ENCODE data around the gene MYPOP. TPM values are rescaled to one million over a fixed set of nuclear protein-coding genes. Genes with fewer than 3 reads are reported as not detected.
A peak's percentile ranks its signal among the peaks of the same experiment; 100 is the strongest.

The MYPOP gene
- total and polyA plus RNA-seq, 2 of the 13 experiments (the other 11 are each of a cell fraction or from before 2014, with no cell fraction given) = 2.3 to 2.7 TPM

DNA sequence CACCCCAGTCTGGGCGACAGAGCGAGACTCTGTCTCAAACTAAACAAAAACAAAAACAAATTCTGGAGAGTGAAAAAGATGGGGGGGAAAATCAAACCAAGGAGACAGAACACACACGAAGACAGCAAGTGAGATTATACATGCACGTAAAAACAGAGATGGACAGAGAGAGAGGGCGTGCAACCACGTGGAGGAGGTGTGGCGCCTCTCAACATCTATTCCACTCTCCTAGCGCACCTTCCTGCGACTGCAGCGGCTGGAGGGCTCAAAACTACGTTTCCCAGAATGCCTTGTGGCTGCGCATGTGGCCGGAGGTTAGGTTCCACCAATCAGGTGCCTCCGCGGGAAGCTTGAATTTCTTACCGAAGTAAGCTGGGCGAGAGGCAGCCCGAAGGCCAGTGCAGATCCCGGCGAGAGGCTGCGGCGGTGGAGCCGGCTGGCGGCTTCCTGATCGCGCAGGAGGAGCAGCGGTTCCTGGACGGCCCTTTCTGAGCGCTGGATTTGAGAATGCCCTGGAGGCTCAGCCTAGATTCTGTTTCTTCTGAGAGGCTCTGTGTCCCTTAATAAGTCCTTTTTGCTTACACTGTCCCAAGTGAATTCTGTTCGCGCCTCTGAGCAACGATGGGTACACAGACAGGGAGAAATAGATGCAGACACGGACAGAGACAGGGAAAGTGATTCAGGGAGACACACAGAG is 25.3 kb upstream of the MYPOP start (continued):
- TF ChIP-seq, protein P1, sequence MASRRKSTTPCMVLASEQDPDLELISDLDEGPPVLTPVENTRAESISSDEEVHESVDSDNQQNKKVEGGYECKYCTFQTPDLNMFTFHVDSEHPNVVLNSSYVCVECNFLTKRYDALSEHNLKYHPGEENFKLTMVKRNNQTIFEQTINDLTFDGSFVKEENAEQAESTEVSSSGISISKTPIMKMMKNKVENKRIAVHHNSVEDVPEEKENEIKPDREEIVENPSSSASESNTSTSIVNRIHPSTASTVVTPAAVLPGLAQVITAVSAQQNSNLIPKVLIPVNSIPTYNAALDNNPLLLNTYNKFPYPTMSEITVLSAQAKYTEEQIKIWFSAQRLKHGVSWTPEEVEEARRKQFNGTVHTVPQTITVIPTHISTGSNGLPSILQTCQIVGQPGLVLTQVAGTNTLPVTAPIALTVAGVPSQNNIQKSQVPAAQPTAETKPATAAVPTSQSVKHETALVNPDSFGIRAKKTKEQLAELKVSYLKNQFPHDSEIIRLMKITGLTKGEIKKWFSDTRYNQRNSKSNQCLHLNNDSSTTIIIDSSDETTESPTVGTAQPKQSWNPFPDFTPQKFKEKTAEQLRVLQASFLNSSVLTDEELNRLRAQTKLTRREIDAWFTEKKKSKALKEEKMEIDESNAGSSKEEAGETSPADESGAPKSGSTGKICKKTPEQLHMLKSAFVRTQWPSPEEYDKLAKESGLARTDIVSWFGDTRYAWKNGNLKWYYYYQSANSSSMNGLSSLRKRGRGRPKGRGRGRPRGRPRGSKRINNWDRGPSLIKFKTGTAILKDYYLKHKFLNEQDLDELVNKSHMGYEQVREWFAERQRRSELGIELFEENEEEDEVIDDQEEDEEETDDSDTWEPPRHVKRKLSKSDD (CRISPR knock-in tag; IDR thresholded peaks at IDR 0.05; ENCODE audit: low read depth) = 0 out of 2 replicates have a peak, but pooled peaks have one; percentile 61
- TF ChIP-seq ZFP36L1 (CRISPR knock-in tag; IDR thresholded peaks at IDR 0.05) = peak; percentile 93
- TF ChIP-seq ZNF841 (CRISPR knock-in tag; IDR thresholded peaks at IDR 0.05; ENCODE audit: borderline replicate concordance) = peak; percentile 30; the same call in 1 of the 2 replicates
- TF ChIP-seq ATRX (CRISPR knock-in tag; IDR thresholded peaks at IDR 0.05; ENCODE audit: borderline replicate concordance) = no peak
- TF ChIP-seq, protein P2, sequence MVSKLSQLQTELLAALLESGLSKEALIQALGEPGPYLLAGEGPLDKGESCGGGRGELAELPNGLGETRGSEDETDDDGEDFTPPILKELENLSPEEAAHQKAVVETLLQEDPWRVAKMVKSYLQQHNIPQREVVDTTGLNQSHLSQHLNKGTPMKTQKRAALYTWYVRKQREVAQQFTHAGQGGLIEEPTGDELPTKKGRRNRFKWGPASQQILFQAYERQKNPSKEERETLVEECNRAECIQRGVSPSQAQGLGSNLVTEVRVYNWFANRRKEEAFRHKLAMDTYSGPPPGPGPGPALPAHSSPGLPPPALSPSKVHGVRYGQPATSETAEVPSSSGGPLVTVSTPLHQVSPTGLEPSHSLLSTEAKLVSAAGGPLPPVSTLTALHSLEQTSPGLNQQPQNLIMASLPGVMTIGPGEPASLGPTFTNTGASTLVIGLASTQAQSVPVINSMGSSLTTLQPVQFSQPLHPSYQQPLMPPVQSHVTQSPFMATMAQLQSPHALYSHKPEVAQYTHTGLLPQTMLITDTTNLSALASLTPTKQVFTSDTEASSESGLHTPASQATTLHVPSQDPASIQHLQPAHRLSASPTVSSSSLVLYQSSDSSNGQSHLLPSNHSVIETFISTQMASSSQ (IDR thresholded peaks at IDR 0.05; ENCODE audit: low read depth) = 0 out of 2 replicates have a peak, but pooled peaks have one; percentile 5
- TF ChIP-seq, protein P2 (CRISPR knock-in tag; IDR thresholded peaks at IDR 0.05; ENCODE audit: borderline replicate concordance) = no peak
- TF ChIP-seq, protein P3, sequence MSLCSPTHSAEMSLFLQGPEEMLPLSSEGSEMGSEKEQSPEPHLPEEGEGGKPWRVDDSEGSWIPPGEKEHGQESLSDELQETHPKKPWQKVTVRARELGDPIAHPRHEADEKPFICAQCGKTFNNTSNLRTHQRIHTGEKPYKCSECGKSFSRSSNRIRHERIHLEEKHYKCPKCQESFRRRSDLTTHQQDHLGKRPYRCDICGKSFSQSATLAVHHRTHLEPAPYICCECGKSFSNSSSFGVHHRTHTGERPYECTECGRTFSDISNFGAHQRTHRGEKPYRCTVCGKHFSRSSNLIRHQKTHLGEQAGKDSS (CRISPR knock-in tag; IDR thresholded peaks at IDR 0.05; ENCODE audit: borderline replicate concordance, low read depth) = no peak
- TF ChIP-seq ZFX (CRISPR knock-in tag; IDR thresholded peaks at IDR 0.05; ENCODE audit: low read depth) = peak; percentile 67; the same call in 1 of the 2 replicates
- no peak for TF ChIP-seq KDM6A (CRISPR knock-in tag; IDR thresholded peaks at IDR 0.05; ENCODE audit: low read depth)
- peak; percentile 95 for TF ChIP-seq HCFC1 (IDR thresholded peaks at IDR 0.05; ENCODE audit: low read depth, low read length)
- TF ChIP-seq REPIN1 (CRISPR knock-in tag; IDR thresholded peaks at IDR 0.05; ENCODE audit: borderline replicate concordance, low read depth) = peak; percentile 73; the same call in 1 of the 2 replicates
- no peak for TF ChIP-seq SETDB1 (CRISPR knock-in tag; IDR thresholded peaks at IDR 0.05; ENCODE audit: borderline replicate concordance)
- no peak for TF ChIP-seq ZNF44 (CRISPR knock-in tag; IDR thresholded peaks at IDR 0.05)
- TF ChIP-seq, protein P4, sequence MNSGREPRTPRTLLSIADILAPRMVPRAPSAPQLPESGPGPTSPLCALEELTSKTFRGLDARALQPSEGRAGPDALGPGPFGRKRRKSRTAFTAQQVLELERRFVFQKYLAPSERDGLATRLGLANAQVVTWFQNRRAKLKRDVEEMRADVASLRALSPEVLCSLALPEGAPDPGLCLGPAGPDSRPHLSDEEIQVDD (CRISPR knock-in tag; IDR thresholded peaks at IDR 0.05; ENCODE audit: borderline replicate concordance) = no peak
- TF ChIP-seq, protein P5, sequence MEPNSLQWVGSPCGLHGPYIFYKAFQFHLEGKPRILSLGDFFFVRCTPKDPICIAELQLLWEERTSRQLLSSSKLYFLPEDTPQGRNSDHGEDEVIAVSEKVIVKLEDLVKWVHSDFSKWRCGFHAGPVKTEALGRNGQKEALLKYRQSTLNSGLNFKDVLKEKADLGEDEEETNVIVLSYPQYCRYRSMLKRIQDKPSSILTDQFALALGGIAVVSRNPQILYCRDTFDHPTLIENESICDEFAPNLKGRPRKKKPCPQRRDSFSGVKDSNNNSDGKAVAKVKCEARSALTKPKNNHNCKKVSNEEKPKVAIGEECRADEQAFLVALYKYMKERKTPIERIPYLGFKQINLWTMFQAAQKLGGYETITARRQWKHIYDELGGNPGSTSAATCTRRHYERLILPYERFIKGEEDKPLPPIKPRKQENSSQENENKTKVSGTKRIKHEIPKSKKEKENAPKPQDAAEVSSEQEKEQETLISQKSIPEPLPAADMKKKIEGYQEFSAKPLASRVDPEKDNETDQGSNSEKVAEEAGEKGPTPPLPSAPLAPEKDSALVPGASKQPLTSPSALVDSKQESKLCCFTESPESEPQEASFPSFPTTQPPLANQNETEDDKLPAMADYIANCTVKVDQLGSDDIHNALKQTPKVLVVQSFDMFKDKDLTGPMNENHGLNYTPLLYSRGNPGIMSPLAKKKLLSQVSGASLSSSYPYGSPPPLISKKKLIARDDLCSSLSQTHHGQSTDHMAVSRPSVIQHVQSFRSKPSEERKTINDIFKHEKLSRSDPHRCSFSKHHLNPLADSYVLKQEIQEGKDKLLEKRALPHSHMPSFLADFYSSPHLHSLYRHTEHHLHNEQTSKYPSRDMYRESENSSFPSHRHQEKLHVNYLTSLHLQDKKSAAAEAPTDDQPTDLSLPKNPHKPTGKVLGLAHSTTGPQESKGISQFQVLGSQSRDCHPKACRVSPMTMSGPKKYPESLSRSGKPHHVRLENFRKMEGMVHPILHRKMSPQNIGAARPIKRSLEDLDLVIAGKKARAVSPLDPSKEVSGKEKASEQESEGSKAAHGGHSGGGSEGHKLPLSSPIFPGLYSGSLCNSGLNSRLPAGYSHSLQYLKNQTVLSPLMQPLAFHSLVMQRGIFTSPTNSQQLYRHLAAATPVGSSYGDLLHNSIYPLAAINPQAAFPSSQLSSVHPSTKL (CRISPR knock-in tag; IDR thresholded peaks at IDR 0.05) = peak; percentile 30; the same call in 1 of the 2 replicates
- TF ChIP-seq RCOR2 (CRISPR knock-in tag; IDR thresholded peaks at IDR 0.05) = no peak
- no peak for TF ChIP-seq BRD4 (CRISPR knock-in tag; IDR thresholded peaks at IDR 0.05)
